HG03097 (cell line): ENCODE results near the gene P2RX1.
A peak's percentile ranks its signal among the peaks of the same experiment; 100 is the strongest.

Experiments
- ATAC-seq: cut with Tn5 transposase; IDR thresholded peaks from one replicate; pipeline ENCODE4 v1.9.1; 2021; ENCODE audit not compliant: unreplicated experiment, low FRiP score

The P2RX1 gene

GRCh38 chr17:3925684-3926485 is 9.6 kb upstream of the P2RX1 start:
- no peak for ATAC-seq

DNA sequence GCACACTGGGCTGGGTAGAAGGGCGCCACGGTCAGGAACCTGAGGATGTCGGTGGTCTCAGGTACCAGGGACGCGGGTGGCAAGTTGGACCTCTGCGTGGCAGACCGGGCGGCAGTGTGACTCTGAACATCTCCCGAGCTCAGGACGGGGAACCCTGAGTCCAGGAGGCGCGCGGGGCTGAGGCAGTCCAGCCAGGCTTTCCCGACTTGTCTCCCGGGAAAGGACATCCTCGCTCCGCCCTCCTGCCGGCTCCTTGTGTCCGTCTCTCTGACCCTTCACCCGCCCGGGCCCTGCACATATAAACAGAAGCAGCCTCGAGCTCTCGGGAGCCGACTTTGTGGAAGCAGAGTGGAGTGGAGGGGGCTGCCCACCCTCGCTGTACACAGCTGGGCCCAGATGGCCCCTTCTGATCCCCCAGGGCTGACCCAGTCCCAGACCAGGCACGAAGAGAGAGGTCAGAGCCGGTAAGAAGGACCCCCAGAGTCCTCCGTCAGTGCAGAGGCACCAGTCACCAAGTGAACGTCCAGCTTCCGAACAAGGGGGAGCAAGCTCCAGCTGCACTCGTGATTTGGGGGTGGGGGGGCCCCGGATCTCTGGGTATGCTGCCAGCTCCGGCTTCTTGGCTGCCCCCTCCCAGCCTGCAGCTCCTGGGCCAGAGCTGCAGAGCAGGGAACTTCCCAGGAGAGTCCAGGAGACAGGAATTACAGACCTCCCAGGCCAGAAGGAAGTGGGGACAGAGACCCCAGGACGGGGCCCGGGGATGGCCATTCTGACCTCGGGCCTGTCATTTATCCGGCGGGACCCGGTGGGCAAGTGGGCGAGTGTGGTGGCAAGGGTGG is 8.5 kb upstream of the P2RX1 start:
- ATAC-seq = no peak

GRCh38 chr17:3923466-3924190 is 7.4 kb upstream of the P2RX1 start:
- ATAC-seq = no peak

DNA sequence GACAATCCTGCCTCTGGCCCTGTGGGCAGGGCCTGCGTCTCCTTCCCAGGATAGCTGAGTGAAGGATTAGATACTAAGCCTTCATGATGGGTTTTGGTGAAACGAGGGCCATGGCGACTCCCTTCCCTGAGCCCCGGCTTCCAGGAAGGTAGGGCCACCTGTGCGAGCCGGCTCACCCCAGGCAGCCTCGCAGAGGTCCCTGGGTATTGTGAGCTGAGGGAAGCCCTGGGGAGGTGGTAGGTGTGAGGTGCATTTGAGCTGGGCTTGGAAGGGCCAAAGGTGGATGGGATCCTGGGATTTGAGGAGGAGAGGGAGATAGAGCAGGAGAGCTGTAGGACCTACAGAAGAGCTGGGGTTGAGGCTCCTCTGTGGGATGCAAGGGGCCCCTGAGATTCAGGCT is 6.5 kb upstream of the P2RX1 start:
- no peak for ATAC-seq

DNA sequence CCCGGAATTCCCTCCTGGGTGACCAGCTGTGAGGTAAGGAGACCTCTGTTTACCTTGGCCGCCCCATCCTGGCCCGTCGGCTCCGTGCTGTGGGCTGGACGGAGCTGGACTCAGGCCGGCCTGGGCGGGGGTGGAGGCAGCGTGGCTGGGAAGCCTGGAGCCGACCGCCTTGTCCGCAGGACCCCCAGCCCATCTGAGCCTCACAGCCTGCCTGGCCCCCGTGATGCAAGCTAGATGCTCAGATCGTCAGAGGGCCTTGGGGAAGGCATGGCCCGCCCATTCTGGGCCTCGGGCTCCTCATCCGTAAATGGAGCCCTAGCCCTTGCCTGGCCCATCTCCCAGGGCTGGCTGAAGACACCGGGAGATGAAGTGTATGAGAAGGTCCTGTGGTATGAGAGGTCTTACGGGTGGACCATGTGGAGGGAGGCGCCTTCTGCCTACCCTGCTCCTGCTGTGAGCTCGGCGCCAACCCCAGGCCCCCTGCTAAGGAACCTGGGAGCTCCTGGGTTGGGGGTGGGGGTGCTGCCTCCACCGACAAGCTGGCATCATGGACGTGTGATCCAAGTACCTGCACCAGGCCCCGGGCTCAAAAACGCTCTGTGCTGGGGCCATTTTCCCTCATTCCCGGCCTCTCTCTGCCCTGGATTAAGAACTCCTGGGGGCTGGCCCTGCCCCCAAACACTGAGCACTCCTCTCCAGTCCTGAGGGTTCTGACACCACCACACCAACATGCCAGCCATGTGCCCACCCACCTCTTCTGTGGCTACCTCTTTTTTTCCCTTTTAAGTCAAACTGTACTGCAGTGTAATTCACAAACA is 5.4 kb upstream of the P2RX1 start:
- ATAC-seq = no peak

- ATAC-seq = no peak
Measured at GRCh38 chr17:3921006-3921405, 4.7 kb upstream of the P2RX1 start.

- ATAC-seq = no peak
Measured at GRCh38 chr17:3919123-3919624, 2.9 kb upstream of the P2RX1 start.

DNA sequence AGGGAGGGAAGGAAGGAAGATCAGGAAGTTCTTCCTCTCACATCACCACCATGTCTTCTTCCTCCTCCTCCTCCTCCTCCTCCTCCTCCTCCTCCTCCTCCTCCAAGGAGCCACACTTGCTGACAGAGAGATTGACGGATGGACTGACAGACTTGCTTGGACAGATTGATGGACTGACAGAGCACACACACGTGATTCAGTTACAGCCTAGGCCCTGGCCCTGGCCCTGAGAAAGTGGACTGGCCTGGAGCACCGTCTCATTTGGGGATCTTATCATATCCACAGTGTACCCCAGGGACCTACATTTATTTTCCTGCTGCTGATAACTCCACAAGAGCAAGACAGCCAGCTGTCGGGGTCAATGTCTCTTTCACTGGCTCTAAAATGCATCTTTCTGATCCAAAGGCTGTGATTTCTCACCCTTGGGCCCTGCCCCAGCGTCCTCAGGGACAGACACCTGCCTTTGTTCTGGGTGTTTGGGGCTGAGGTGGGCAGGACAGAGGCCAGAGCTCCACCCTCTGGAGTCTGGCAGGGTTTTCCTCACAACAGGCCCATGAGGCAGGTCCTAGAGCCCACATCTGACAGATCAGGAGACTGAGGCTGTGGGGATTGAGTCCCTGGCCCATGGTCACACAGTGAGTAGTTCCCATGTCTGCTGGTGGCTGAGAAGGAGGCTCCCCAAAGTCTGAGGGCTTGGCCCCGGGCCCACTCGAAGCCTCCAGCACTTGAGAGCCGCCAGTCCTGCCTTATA is 2.3 kb upstream of the P2RX1 start:
- no peak for ATAC-seq

DNA sequence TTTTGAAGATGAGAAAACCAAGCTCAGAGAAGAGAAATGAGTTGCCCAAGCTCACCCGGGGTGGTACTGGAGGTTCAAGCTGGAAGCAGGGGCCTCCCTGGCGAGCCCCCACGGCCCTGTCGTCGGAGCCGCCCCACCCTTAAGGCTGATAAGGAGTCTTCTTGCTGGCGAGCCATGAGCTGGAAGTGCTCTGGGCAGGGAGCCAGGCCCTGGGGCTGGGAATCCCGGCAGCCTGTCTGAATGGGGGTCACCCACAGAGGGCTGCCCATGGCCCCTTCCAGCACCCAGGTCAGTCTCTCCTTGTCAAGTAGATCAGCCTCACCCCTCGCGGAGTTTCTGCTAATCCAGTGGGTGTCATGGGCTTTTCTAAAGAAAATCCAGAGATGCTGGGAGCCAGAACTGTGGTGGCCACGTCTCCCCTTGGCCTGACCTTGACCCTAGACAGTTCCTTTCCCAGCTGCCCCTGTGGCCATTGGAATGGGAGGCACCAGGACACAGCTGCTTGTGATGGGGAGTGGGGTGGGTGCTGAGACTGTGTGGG is 1.2 kb upstream of the P2RX1 start:
- no peak for ATAC-seq

- ATAC-seq = no peak
Measured at GRCh38 chr17:3916825-3917224, 560 bp upstream of the P2RX1 start.

DNA sequence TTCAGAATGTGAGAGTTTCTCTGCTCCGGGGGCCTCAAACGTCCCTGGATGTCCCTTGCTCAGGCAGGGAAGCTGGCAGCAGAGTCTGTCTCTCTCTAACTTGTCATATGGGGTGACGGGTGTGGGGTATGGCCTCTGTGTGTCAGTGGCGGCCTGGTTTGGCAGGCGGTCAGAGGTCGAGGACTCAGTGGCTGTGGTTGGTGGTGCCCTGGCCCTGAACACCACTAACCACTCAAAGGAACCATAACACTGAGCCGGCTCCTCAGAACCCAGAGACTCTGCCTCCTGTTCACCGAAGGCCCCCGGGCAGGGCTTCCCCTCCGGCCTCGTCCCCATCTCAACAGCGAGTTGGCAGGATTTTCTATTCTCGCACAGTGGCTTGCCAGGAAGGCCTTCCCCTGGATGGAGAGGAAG is 677 bp downstream of the P2RX1 start:
- no peak for ATAC-seq

- peak; percentile 37 for ATAC-seq
Measured at GRCh38 chr17:3914312-3914670, 2.0 kb downstream of the P2RX1 start.

GRCh38 chr17:3913531-3914311 is 2.5 kb downstream of the P2RX1 start:
- no peak for ATAC-seq

DNA sequence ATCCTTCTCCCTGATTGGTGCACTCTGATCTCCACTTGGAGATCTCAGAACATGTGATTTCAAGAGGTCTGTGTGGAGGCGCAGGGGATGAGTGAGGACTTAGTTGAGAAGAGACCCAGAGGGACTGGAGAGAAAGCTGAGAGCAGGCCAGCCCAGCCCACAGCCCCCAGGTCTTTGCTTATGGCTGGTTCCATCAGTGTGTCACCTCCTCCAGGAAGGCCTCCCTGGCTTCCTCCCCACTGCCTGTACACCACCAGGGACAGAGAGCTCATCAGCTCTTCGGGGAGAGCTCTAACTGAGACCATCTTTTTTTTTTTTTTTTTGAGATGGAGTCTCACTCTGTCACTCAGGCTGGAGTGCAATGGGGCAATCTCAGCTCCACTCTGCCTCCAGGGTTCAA is 3.4 kb downstream of the P2RX1 start:
- no peak for ATAC-seq

DNA sequence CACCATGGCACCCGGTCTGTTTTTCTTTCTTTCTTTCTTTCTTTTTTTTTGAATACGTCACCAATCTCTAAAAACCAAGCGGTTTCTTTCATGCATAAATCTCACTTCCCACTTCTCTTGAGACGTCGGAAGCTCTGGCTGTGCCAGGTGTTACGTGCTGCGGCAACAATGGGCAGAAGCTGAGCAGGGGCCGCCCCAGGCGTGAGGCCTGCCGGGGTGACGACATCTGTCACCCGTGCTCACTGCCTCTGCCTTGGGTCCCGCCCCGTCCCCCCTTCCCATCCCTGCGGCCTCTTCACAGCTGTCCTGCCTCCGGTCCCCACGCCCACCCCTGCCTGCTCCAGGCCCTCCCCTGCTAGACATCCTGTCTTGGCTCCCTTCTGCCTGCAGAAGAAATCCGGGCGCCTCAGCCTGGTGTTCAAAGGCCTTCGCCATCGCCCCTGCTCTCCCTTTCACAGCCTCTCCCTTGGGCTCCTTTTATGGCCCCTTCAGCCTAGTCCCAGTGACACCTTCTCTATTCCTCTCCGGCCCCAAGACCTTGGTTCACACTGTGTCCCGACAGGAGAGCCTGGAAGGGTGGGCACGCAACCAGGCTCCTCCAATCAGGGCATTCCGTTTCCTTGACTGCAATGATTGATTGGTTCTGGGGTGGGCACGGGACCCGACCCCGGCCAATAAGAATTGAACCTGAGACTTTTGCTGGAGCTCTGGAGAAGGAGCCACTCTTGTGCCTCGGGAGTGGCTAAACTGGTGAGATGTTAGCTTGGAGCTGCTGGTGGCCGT is 4.8 kb downstream of the P2RX1 start:
- ATAC-seq = peak; percentile 46

GRCh38 chr17:3910420-3911270 is 5.6 kb downstream of the P2RX1 start:
- ATAC-seq = no peak

GRCh38 chr17:3909257-3909656 is 7.0 kb downstream of the P2RX1 start:
- no peak for ATAC-seq
